KOPT-K1 (cell line): Measurements from ENCODE around the gene AJUBA.

Source experiments
- H3K27ac ChIP-seq: fragments of 200-600 bp; sonication (generic); 2 replicates; pipeline ENCODE4 v1.5.1; 2016; ENCODE audit warnings: antibody characterized with exemption, mild to moderate bottlenecking, low read depth, low read length; ENCODE audit not compliant: poor library complexity, severe bottlenecking
- H3K36me3 ChIP-seq: fragments of 200-600 bp; sonication (generic); 2 replicates; pipeline ENCODE4 v1.5.1; 2017; ENCODE audit warnings: antibody characterized with exemption, mild to moderate bottlenecking, low read length, moderate library complexity; ENCODE audit not compliant: insufficient read depth
- H3K9me3 ChIP-seq: fragments of 200-600 bp; sonication (generic); 2 replicates; pipeline ENCODE4 v1.5.1; 2017; ENCODE audit warnings: antibody characterized with exemption, low read length, mild to moderate bottlenecking; ENCODE audit not compliant: insufficient read depth, poor library complexity, severe bottlenecking

Gene AJUBA

GRCh38 chr14:22995889-22996625 lies 13.7 kb upstream of the AJUBA start:
- H3K27ac ChIP-seq = no peak overlapping the region
- no peaks in the 10 kb centered on the region for H3K9me3 ChIP-seq
- no peaks in the 10 kb centered on the region for H3K36me3 ChIP-seq

DNA sequence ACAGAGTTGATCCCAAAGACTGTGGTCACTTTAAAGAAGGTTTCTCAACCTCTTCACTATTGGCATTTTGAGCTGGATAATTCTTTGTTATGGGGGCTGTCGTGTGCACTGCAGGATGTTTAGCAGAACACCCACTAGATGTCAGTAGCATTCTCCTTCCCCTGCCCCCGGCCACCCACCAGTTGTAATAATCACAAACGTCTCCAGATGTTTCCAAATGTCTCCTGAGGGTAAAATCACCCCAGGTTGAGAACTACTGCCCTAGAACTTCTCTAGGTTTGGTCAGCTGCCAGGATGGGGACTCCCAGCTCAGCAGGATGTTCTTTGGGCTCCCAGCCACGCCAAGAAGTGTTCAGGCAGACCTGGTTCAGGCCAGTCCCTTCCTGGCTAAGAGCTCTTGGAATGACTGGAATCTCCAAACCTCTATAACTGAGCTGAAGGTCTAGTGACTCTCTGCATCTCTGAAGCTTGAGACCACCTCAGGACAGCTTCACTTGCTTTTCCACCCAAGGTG lies 12.5 kb upstream of the AJUBA start:
- Histone ChIP-seq H3K27ac (no peak overlapping the region), H3K9me3 (no peaks in the 10 kb centered on the region)

DNA sequence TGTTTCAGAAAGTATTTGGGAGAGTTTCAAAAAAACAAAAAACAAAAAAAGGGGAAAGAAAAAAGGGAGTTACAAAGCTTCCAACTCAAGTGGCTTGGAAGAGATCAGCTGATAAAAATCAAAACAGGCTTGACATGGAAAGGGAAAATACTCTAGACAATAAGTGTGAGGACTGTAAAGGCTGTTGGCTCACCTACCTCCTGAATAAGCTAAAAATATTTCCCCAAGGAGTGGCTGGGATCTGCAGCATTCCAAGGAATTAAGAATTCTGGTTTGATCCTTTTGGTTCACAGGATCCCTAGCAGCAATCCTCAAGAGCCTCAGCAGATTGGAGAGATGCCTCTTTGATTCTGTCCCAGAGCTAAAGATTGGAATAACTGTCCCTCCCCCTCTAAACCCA lies 11.2 kb upstream of the AJUBA start:
- H3K36me3 ChIP-seq = no peaks in the 10 kb centered on the region

More for the DNA sequence above, 12.5 kb upstream of the AJUBA start:
- no peaks in the 10 kb centered on the region for H3K36me3 ChIP-seq

DNA sequence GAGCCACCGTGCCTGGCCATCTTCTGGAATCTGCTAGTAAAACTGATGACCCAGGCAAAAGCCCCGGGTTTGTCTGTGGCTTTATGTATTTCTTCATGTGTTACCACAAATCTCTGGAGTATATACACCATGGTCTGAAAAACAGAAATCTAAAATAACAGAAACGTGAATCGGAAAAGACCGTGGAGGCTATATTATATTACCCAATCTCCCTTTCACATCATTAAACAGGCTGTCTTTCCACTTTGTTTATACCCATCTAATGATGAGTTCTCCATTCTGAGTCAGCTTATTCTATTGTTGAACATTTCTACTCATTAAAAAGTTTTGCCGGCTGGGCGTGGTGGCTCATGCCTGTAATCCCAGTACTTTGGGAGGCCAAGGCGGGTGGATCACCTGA lies 9.5 kb upstream of the AJUBA start:
- H3K36me3 ChIP-seq = no peaks in the 10 kb centered on the region
- H3K9me3 ChIP-seq = no peaks in the 10 kb centered on the region
- H3K27ac ChIP-seq = no peak overlapping the region

More for the DNA sequence above, 11.2 kb upstream of the AJUBA start:
- no peaks in the 10 kb centered on the region for H3K9me3 ChIP-seq
- no peak overlapping the region for H3K27ac ChIP-seq

DNA sequence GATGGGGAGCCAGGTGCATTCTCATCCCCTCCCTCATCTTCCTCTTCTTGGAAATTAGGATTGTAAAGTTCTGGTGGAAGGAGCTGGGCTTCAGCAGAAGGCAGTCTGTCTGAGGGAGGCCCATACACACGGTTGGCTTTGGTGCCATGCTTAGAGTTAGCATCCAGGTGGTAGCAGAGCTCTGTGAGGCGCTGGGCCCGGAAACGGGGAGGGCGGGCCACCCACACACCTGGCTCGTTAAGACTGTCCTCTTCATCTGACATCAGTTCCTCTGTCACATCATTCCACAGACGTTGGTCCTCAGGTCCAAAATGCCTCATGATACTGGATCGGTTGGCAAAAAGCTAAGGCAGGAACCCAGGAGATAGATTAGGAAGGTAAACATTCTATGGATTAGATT lies 4.9 kb upstream of the AJUBA start:
- Histone ChIP-seq H3K36me3 (no peaks in the 10 kb centered on the region), H3K27ac (no peak overlapping the region), H3K9me3 (no peaks in the 10 kb centered on the region)

DNA sequence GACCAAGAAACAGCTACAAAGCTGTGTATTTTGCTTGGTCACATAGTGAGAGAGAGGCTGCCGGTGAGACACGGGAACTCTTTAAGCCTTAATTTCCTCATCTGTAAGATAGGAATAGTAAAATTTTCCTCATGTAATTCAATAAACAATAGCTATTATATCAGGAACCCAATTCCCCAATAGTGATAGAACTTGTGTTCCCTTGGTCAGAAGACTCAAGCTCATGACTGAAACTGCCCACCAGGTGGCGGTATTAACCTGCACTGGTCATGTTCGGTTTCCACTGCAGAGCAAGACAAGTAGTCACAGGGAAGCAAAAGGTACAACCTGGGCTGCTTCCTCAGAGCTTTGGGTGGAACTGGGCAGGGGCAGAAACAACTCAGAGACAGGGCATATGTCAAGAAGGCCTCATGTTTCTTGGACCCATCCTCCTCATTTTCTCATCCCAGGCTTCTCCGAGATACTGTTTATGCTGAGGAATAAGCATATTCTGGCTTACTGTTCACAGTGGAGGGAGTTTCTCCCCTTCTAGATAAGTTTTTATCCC lies 4.2 kb upstream of the AJUBA start:
- Histone ChIP-seq H3K27ac (no peak overlapping the region), H3K36me3 (no peaks in the 10 kb centered on the region), H3K9me3 (no peaks in the 10 kb centered on the region)

GRCh38 chr14:22985894-22986507 lies 3.6 kb upstream of the AJUBA start:
- Histone ChIP-seq H3K36me3 (no peaks in the 10 kb centered on the region), H3K9me3 (no peaks in the 10 kb centered on the region), H3K27ac (no peak overlapping the region)

- Histone ChIP-seq H3K27ac (no peak overlapping the region), H3K36me3 (no peaks in the 10 kb centered on the region), H3K9me3 (no peaks in the 10 kb centered on the region)
These were observed 2.8 kb upstream of the AJUBA start for GRCh38 chr14:22984959-22985658.

- peak overlapping the region; percentile 49 for H3K27ac ChIP-seq
- no peaks in the 10 kb centered on the region for H3K9me3 ChIP-seq
- no peaks in the 10 kb centered on the region for H3K36me3 ChIP-seq
These were observed 375 bp downstream of the AJUBA start for GRCh38 chr14:22981876-22982476.

DNA sequence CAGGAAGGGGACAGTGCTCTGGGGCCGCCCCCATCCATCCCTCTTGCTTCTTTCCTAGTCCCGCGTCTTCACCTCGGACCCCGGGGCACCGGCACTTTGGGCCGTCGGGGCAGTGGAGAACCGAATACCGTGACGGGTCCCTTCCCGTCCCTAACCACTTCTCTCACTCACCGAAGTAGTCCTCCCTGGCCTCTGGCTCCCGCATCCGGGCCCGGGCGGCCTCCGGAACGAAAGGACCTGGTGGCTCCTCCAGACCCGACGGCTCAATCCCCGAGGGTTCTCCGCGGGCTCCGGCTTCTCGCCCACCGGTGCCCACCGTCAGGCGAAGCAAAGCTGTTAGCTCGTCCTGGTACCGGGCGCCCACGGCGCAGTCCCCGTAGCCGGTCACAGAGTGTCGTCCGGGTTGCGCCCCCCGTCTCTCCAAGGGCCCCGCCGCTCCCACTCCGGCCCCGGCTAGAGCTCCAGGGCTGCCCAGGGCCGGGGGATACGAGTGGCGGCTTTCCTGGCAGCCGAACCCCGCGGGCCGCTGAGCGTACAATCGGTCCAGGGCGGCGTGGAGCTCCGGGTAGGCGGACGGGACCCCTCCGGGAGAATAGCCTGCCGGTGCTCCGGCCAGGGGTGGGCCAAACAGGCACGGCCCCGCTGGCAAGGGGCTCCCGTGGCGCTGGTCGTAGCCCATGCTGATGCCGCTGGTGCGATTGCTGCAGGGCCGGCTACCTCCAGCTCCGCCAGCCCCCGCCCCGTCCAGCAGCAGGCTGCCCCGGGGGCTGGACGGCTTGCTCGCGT lies 1.1 kb downstream of the AJUBA start:
- no peak overlapping the region for H3K27ac ChIP-seq
- H3K36me3 ChIP-seq = no peaks in the 10 kb centered on the region
- H3K9me3 ChIP-seq = no peaks in the 10 kb centered on the region

GRCh38 chr14:22980672-22981089 lies 1.7 kb downstream of the AJUBA start:
- H3K9me3 ChIP-seq = no peaks in the 10 kb centered on the region
- no peaks in the 10 kb centered on the region for H3K36me3 ChIP-seq
- no peak overlapping the region for H3K27ac ChIP-seq

- H3K27ac ChIP-seq = no peak overlapping the region
- H3K9me3 ChIP-seq = no peaks in the 10 kb centered on the region
- no peaks in the 10 kb centered on the region for H3K36me3 ChIP-seq
These were observed 2.5 kb downstream of the AJUBA start for GRCh38 chr14:22979748-22980392.

- no peak overlapping the region for H3K27ac ChIP-seq
- no peaks in the 10 kb centered on the region for H3K9me3 ChIP-seq
- no peaks in the 10 kb centered on the region for H3K36me3 ChIP-seq
These were observed 3.2 kb downstream of the AJUBA start for GRCh38 chr14:22978981-22979671.
